ENCODE results near the gene BICRA. TPM values are rescaled to one million over a fixed set of nuclear protein-coding genes. Genes with fewer than 3 reads are reported as not detected.
A peak's percentile ranks its signal among the peaks of the same experiment; 100 is the strongest.
"Not testable (repeated sequence)": the region's sequence is repeated elsewhere in the genome, so short reads cannot be mapped to it uniquely, and the experiment has no call there.

Gene BICRA
- polyA plus RNA-seq, 6 donors from 2014 or later = 0.37 to 1.5 (median 0.83) TPM; not detected in 1

- ATAC-seq (ENCODE audit: low read depth in 2 of 2) (peak; percentile 41 to 53), DNase-seq (no peak)
- Mint-ChIP-seq H3K4me1 (peaks cover 0 to 7% (median 6%) of the 10 kb centered on the region in 3 donors), H3K9me3 (peaks cover 8 to 23% (median 21%) of the 10 kb centered on the region in 7 donors), H3K27ac (peak within 1 kb of the TSS in 2 of 6 donors; percentile 39 to 86), H3K27me3 (peaks cover 33 to 64% (median 56%) of the 10 kb centered on the region in 3 donors), H3K4me3 (peak within 1 kb of the TSS in 2 of 8 donors; percentile 35 to 61), H3K36me3 (peaks cover 5 to 20% of the 10 kb centered on the region in 2 donors)
Observed at GRCh38 chr19:47713046-47714021, 104.4 kb downstream of the BICRA start, which contains the start of gene EHD2. EHD2 (plus strand) TSS chr19:47713422; CDS start chr19:47716613, 3,191 bp downstream.

DNA sequence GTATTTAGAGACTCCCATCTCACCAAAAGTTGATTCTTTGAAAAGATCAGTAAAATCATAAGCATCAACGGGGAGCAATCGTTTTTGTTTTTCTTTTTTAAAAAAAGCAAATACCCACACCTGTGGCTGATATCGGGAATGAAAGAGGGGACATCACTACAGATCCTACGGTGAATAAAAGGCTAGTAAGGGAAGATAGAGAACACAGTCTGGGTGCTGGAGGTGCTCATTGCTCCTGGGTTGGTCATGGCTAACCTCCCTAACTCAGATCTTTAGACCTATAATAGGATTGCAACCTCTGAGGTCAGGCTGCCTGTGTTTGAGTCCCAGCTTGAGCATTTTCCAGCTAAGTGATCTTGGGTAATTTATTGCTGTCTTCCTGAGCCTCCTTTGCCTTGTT is 105.4 kb downstream of the BICRA start:
- Mint-ChIP-seq H3K27me3 (peaks cover 33 to 60% (median 56%) of the 10 kb centered on the region in 3 donors), H3K36me3 (peaks cover 5 to 20% of the 10 kb centered on the region in 2 donors), H3K9me3 (peaks cover 8 to 23% (median 21%) of the 10 kb centered on the region in 7 donors), H3K27ac (no peak overlapping the region), H3K4me1 (peaks cover 0 to 7% (median 6%) of the 10 kb centered on the region in 3 donors), H3K4me3 (peak overlapping the region in 1 of 8 donors; percentile 21)
- DNase-seq (no peak), ATAC-seq (ENCODE audit: low read depth in 2 of 2) (no peak)

DNA sequence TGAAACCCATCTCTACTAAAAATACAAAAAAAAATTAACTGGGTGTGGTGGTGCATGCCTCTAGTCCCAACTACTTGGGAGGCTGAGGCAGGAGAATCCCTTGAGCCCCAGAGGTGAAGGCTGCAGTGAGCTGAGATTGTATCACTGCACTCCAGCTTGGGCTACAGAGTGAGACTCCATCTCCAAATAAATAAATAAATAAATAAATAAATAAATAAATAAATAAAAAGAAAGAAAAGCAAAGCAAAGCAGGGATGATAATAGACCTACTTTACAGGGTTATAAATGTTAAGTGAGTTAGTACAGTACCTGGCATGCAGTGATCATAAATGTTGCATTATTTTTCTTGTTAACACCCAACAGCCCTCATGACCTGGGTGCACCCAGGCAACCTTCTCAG is 105.9 kb downstream of the BICRA start:
- Mint-ChIP-seq H3K27me3 (peaks cover 33 to 61% (median 56%) of the 10 kb centered on the region in 3 donors), H3K36me3 (peaks cover 5 to 20% of the 10 kb centered on the region in 2 donors), H3K9me3 (peaks cover 8 to 23% (median 21%) of the 10 kb centered on the region in 7 donors), H3K4me3 (peak overlapping the region in 2 of 8 donors; percentile 16 to 75)
- not testable (repeated sequence) for ATAC-seq (ENCODE audit: low read depth in 2 of 2); DNase-seq; H3K4me1 Mint-ChIP-seq; H3K27ac Mint-ChIP-seq

- H3K9me3 Mint-ChIP-seq = peaks cover 8 to 23% (median 21%) of the 10 kb centered on the region in 7 donors
- peaks cover 0 to 7% (median 6%) of the 10 kb centered on the region in 3 donors for H3K4me1 Mint-ChIP-seq
- H3K27ac Mint-ChIP-seq = no peak overlapping the region
- DNase-seq (no peak), ATAC-seq (ENCODE audit: low read depth in 2 of 2) (no peak)
- H3K4me3 Mint-ChIP-seq = no peak overlapping the region
- peaks cover 40 to 69% (median 68%) of the 10 kb centered on the region in 3 donors for H3K27me3 Mint-ChIP-seq
- H3K36me3 Mint-ChIP-seq = peaks cover 5 to 20% of the 10 kb centered on the region in 2 donors
Observed at GRCh38 chr19:47716270-47716937, 107.5 kb downstream of the BICRA start.

GRCh38 chr19:47718415-47719046 is 109.6 kb downstream of the BICRA start:
- Mint-ChIP-seq H3K27me3 (peaks cover 30 to 60% (median 60%) of the 10 kb centered on the region in 3 donors), H3K9me3 (peaks cover 8 to 21% (median 19%) of the 10 kb centered on the region in 7 donors), H3K36me3 (peaks cover 5 to 18% of the 10 kb centered on the region in 2 donors)
- H3K27ac Mint-ChIP-seq; H3K4me1 Mint-ChIP-seq; H3K4me3 Mint-ChIP-seq; DNase-seq; ATAC-seq (ENCODE audit: low read depth in 2 of 2): not testable (repeated sequence)

DNA sequence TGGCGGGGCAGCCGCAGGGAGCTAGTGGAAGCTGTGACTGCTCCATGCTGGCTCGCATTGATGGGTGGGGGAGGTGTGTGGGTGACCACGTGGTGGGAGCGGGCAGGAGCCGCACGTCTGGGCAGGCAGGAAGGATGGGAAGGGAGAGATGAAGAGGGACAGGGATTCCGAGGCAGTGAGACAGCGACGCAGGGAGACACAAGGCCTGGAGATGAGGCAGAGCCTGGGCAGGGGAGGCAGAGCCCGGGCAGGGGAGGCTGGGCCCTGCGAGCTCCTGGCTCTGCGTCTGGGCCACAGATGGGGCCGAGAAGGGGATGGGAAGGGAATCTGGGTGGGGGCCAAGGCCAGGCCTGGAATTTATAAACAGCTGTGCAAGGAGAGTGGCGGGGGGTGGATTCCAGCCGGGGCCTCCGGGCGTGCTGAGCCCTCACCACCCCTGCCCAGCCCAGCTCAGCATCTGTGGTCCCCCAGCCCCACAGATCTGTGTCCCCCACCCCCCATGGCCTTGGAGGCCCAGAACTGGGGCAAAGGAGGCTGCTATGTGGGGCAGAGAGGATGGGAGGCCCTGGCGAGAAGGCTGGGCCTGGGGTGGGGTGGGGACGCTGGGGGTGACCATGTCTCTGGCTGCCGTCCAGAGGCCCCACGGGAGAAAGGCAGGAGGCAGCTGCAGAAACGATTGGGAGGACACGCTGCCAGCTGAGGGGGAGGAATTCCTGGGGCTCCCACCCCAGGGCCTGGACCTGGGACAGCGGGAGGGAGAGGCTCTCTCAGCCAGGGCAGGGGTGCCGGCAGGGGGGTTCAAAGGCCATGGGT is 110.3 kb downstream of the BICRA start:
- H3K4me1 Mint-ChIP-seq = no peaks in the 10 kb centered on the region
- no peak overlapping the region for H3K27ac Mint-ChIP-seq
- peaks cover 2 to 14% (median 11%) of the 10 kb centered on the region in 7 donors for H3K9me3 Mint-ChIP-seq
- H3K4me3 Mint-ChIP-seq = no peak overlapping the region
- ATAC-seq (ENCODE audit: low read depth in 2 of 2) = no peak
- H3K36me3 Mint-ChIP-seq = peaks cover 5 to 11% of the 10 kb centered on the region in 2 donors
- H3K27me3 Mint-ChIP-seq = peaks cover 23 to 55% (median 53%) of the 10 kb centered on the region in 3 donors
- DNase-seq = no peak

GRCh38 chr19:47720669-47721422 is 111.9 kb downstream of the BICRA start:
- peak overlapping the region in 1 of 6 donors; percentile 7 for H3K27ac Mint-ChIP-seq
- ATAC-seq (ENCODE audit: low read depth in 2 of 2) (no peak), DNase-seq (no peak)
- no peaks in the 10 kb centered on the region for H3K36me3 Mint-ChIP-seq
- H3K27me3 Mint-ChIP-seq = peaks cover 12 to 52% (median 37%) of the 10 kb centered on the region in 3 donors
- H3K4me3 Mint-ChIP-seq = no peak overlapping the region
- no peaks in the 10 kb centered on the region for H3K4me1 Mint-ChIP-seq
- peaks cover 0 to 4% (median 0%) of the 10 kb centered on the region in 7 donors for H3K9me3 Mint-ChIP-seq

GRCh38 chr19:47723581-47723940 is 114.6 kb downstream of the BICRA start:
- peak in 1 of 2 donors; percentile 32 for ATAC-seq (ENCODE audit: low read depth in 2 of 2)

DNA sequence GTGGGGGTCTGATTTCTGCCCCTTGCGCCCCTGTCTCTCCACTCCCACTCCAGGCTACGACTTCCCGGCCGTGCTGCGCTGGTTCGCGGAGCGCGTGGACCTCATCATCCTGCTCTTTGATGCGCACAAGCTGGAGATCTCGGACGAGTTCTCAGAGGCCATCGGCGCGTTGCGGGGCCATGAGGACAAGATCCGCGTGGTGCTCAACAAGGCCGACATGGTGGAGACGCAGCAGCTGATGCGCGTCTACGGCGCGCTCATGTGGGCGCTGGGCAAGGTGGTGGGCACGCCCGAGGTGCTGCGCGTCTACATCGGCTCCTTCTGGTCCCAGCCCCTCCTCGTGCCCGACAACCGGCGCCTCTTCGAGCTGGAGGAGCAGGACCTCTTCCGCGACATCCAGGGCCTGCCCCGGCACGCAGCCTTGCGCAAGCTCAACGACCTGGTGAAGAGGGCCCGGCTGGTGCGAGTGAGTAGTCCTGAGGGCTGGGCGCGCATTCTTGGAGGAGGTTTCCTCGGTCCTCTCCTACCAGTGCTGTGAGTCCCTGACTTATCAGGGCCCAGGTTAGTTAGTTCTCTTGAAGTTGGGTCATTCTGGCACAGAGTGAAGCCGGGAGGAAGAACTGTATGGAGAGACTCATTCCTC is 116.9 kb downstream of the BICRA start:
- Mint-ChIP-seq H3K36me3 (no peaks in the 10 kb centered on the region), H3K4me1 (peaks cover 16 to 24% (median 22%) of the 10 kb centered on the region in 3 donors), H3K4me3 (no peak overlapping the region), H3K27me3 (peaks cover 25 to 68% (median 47%) of the 10 kb centered on the region in 3 donors), H3K9me3 (peaks cover 0 to 6% (median 0%) of the 10 kb centered on the region in 7 donors), H3K27ac (no peak overlapping the region)
- no peak for DNase-seq
- no peak for ATAC-seq (ENCODE audit: low read depth in 2 of 2)

More at GRCh38 chr19:47723581-47723940, 114.6 kb downstream of the BICRA start:
- Mint-ChIP-seq H3K27ac (no peak overlapping the region), H3K27me3 (peaks cover 16 to 54% (median 37%) of the 10 kb centered on the region in 3 donors), H3K9me3 (no peaks in the 10 kb centered on the region), H3K4me3 (no peak overlapping the region), H3K36me3 (no peaks in the 10 kb centered on the region), H3K4me1 (peaks cover 0 to 9% (median 5%) of the 10 kb centered on the region in 3 donors)
- DNase-seq = no peak

- ATAC-seq (ENCODE audit: low read depth in 2 of 2) = no peak
- peaks cover 16 to 24% (median 22%) of the 10 kb centered on the region in 3 donors for H3K4me1 Mint-ChIP-seq
- H3K4me3 Mint-ChIP-seq = peak overlapping the region in 1 of 8 donors; percentile 75
- no peaks in the 10 kb centered on the region for H3K36me3 Mint-ChIP-seq
- peaks cover 27 to 69% (median 49%) of the 10 kb centered on the region in 3 donors for H3K27me3 Mint-ChIP-seq
- no peak for DNase-seq
- H3K27ac Mint-ChIP-seq = peak overlapping the region in 1 of 6 donors; percentile 69
- H3K9me3 Mint-ChIP-seq = peaks cover 0 to 7% (median 0%) of the 10 kb centered on the region in 7 donors
Observed at GRCh38 chr19:47726467-47726866, 117.5 kb downstream of the BICRA start.

DNA sequence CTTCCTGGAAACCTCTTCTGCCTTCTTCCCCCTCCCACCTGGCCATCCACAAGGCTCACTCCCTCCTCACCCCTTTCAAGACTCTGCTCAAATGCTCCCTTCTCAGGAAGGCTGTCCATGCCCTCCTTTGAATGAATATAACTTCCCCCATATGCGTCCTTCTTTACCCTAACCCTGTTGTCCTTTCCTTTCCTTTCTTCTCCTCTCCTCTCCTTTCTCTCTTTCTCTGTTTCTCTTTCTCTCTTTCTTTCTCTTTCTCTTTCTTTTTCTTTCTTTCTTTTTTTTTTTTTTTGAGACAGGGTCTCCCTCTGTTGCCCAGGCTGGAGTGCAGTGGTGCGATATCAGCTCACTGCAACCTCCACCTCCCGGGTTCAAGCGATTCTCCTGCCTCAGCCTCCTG is 119.4 kb downstream of the BICRA start:
- peaks cover 27 to 61% (median 41%) of the 10 kb centered on the region in 3 donors for H3K27me3 Mint-ChIP-seq
- H3K9me3 Mint-ChIP-seq; ATAC-seq (ENCODE audit: low read depth in 2 of 2); H3K36me3 Mint-ChIP-seq; H3K27ac Mint-ChIP-seq; DNase-seq: not testable (repeated sequence)
- H3K4me1 Mint-ChIP-seq = peaks cover 16 to 24% (median 22%) of the 10 kb centered on the region in 3 donors
- peak overlapping the region in 1 of 8 donors; percentile 64 for H3K4me3 Mint-ChIP-seq

Data from naive B cell (primary cell).